ENCODE measurements around the gene ZGRF1.

Gene ZGRF1

DNA sequence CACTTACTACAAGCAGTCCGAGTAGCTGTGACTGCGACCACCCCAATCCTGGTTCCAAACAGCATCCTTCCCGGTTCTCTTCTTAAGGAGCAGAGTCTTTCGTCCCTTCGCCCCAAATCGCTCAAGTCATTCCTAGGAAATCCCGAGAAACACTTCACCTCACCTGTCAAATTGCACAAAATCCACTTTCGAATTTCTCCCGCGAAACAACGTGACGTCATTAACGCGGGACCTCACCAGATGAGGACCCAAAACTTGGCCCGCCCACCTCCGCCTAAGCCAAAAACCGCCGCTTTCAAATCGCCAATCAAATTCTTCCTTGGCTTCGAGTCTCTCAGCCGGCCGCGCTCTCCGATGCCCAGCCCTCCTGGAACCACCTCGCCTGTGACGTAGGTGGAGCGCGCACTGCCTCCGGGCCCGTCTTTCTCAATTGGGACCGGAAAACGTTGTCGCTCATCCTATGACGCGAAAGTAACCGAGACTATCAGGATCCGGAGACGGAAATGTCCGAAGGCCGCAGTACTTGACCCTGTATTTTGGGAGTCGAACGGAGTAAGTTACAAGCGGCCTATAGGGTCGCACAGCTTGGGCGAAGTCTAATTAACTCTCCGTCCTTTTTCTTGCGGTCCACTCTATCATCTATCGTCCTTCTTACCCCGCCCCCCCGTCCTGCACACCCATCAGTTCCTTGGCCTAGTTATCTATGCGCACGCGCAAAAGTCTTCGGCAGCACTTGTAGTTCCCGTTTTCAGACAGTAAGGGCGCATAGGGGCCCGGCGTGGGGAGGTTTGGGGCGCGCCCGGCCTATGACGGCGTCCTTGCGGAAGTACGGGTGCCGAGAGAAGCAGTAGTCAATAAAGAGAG lies at the start of gene ZGRF1, which contains the start of gene LARP7 (continued):
- TF ChIP-seq ZNF426 (tag by site-specific recombination; IDR thresholded peaks at IDR 0.05) (no peak), ZNF660 (tag by site-specific recombination; IDR thresholded peaks at IDR 0.05) (peak; percentile 55; the same call in 1 of the 2 replicates), KLF1 (tag by site-specific recombination; IDR thresholded peaks at IDR 0.05) (no peak), GLI2 (tag by site-specific recombination; IDR thresholded peaks at IDR 0.05; ENCODE audit: borderline replicate concordance, low read depth) (no peak), ZBTB17 (tag by site-specific recombination; IDR thresholded peaks at IDR 0.05) (peak; percentile 87), ZNF335 (tag by site-specific recombination; conservative IDR thresholded peaks at IDR 0.05) (peak; percentile 95), ZNF561 (tag by site-specific recombination; IDR thresholded peaks at IDR 0.05; ENCODE audit: borderline replicate concordance) (peak; percentile 45; the same call in 1 of the 2 replicates), MEIS1 (CRISPR knock-in tag; IDR thresholded peaks at IDR 0.05; ENCODE audit: borderline replicate concordance) (no peak), ZNF792 (tag by site-specific recombination; IDR thresholded peaks at IDR 0.05) (no peak), ZNF248 (tag by site-specific recombination; IDR thresholded peaks at IDR 0.05) (no peak), ZNF121 (tag by site-specific recombination; IDR thresholded peaks at IDR 0.05) (0 out of 2 replicates have a peak, but pooled peaks have one; percentile 16), ZNF830 (tag by site-specific recombination; IDR thresholded peaks at IDR 0.05; ENCODE audit: low read depth) (no peak), KLF9 (tag by site-specific recombination; IDR thresholded peaks at IDR 0.05; ENCODE audit: low read depth) (peak; percentile 67; the same call in 1 of the 2 replicates), ZNF544 (tag by site-specific recombination; IDR thresholded peaks at IDR 0.05) (no peak), ZNF366 (tag by site-specific recombination; conservative IDR thresholded peaks at IDR 0.05) (peak; percentile 82), WT1 (tag by site-specific recombination; IDR thresholded peaks at IDR 0.05) (peak; percentile 49; the same call in 1 of the 2 replicates), ZNF324 (tag by site-specific recombination; IDR thresholded peaks at IDR 0.05) (peak; percentile 52; the same call in 1 of the 2 replicates), ZNF211 (tag by site-specific recombination; IDR thresholded peaks at IDR 0.05; ENCODE audit: low read depth) (no peak), ZNF133 (tag by site-specific recombination; IDR thresholded peaks at IDR 0.05) (no peak), KLF8 (tag by site-specific recombination; IDR thresholded peaks at IDR 0.05) (peak; percentile 15)
- TF ChIP-seq, protein P1, sequence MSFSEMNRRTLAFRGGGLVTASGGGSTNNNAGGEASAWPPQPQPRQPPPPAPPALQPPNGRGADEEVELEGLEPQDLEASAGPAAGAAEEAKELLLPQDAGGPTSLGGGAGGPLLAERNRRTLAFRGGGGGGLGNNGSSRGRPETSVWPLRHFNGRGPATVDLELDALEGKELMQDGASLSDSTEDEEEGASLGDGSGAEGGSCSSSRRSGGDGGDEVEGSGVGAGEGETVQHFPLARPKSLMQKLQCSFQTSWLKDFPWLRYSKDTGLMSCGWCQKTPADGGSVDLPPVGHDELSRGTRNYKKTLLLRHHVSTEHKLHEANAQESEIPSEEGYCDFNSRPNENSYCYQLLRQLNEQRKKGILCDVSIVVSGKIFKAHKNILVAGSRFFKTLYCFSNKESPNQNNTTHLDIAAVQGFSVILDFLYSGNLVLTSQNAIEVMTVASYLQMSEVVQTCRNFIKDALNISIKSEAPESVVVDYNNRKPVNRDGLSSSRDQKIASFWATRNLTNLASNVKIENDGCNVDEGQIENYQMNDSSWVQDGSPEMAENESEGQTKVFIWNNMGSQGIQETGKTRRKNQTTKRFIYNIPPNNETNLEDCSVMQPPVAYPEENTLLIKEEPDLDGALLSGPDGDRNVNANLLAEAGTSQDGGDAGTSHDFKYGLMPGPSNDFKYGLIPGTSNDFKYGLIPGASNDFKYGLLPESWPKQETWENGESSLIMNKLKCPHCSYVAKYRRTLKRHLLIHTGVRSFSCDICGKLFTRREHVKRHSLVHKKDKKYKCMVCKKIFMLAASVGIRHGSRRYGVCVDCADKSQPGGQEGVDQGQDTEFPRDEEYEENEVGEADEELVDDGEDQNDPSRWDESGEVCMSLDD (tag by site-specific recombination; IDR thresholded peaks at IDR 0.05), result peak; percentile 80
- TF ChIP-seq, protein P2, sequence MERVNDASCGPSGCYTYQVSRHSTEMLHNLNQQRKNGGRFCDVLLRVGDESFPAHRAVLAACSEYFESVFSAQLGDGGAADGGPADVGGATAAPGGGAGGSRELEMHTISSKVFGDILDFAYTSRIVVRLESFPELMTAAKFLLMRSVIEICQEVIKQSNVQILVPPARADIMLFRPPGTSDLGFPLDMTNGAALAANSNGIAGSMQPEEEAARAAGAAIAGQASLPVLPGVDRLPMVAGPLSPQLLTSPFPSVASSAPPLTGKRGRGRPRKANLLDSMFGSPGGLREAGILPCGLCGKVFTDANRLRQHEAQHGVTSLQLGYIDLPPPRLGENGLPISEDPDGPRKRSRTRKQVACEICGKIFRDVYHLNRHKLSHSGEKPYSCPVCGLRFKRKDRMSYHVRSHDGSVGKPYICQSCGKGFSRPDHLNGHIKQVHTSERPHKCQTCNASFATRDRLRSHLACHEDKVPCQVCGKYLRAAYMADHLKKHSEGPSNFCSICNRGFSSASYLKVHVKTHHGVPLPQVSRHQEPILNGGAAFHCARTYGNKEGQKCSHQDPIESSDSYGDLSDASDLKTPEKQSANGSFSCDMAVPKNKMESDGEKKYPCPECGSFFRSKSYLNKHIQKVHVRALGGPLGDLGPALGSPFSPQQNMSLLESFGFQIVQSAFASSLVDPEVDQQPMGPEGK (tag by site-specific recombination; IDR thresholded peaks at IDR 0.05), result peak; percentile 78
- TF ChIP-seq, protein P3, sequence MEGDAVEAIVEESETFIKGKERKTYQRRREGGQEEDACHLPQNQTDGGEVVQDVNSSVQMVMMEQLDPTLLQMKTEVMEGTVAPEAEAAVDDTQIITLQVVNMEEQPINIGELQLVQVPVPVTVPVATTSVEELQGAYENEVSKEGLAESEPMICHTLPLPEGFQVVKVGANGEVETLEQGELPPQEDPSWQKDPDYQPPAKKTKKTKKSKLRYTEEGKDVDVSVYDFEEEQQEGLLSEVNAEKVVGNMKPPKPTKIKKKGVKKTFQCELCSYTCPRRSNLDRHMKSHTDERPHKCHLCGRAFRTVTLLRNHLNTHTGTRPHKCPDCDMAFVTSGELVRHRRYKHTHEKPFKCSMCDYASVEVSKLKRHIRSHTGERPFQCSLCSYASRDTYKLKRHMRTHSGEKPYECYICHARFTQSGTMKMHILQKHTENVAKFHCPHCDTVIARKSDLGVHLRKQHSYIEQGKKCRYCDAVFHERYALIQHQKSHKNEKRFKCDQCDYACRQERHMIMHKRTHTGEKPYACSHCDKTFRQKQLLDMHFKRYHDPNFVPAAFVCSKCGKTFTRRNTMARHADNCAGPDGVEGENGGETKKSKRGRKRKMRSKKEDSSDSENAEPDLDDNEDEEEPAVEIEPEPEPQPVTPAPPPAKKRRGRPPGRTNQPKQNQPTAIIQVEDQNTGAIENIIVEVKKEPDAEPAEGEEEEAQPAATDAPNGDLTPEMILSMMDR (tag by site-specific recombination; IDR thresholded peaks at IDR 0.05), result peak; percentile 89
- TF ChIP-seq, protein P4, sequence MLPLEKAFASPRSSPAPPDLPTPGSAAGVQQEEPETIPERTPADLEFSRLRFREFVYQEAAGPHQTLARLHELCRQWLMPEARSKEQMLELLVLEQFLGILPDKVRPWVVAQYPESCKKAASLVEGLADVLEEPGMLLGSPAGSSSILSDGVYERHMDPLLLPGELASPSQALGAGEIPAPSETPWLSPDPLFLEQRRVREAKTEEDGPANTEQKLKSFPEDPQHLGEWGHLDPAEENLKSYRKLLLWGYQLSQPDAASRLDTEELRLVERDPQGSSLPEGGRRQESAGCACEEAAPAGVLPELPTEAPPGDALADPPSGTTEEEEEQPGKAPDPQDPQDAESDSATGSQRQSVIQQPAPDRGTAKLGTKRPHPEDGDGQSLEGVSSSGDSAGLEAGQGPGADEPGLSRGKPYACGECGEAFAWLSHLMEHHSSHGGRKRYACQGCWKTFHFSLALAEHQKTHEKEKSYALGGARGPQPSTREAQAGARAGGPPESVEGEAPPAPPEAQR (tag by site-specific recombination; IDR thresholded peaks at IDR 0.05), result no peak
- TF ChIP-seq, protein P5, sequence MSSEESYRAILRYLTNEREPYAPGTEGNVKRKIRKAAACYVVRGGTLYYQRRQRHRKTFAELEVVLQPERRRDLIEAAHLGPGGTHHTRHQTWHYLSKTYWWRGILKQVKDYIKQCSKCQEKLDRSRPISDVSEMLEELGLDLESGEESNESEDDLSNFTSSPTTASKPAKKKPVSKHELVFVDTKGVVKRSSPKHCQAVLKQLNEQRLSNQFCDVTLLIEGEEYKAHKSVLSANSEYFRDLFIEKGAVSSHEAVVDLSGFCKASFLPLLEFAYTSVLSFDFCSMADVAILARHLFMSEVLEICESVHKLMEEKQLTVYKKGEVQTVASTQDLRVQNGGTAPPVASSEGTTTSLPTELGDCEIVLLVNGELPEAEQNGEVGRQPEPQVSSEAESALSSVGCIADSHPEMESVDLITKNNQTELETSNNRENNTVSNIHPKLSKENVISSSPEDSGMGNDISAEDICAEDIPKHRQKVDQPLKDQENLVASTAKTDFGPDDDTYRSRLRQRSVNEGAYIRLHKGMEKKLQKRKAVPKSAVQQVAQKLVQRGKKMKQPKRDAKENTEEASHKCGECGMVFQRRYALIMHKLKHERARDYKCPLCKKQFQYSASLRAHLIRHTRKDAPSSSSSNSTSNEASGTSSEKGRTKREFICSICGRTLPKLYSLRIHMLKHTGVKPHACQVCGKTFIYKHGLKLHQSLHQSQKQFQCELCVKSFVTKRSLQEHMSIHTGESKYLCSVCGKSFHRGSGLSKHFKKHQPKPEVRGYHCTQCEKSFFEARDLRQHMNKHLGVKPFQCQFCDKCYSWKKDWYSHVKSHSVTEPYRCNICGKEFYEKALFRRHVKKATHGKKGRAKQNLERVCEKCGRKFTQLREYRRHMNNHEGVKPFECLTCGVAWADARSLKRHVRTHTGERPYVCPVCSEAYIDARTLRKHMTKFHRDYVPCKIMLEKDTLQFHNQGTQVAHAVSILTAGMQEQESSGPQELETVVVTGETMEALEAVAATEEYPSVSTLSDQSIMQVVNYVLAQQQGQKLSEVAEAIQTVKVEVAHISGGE (tag by site-specific recombination; conservative IDR thresholded peaks at IDR 0.05; ENCODE audit: low read depth), result peak; percentile 45; the same call in 1 of the 2 replicates
- TF ChIP-seq, protein P6, sequence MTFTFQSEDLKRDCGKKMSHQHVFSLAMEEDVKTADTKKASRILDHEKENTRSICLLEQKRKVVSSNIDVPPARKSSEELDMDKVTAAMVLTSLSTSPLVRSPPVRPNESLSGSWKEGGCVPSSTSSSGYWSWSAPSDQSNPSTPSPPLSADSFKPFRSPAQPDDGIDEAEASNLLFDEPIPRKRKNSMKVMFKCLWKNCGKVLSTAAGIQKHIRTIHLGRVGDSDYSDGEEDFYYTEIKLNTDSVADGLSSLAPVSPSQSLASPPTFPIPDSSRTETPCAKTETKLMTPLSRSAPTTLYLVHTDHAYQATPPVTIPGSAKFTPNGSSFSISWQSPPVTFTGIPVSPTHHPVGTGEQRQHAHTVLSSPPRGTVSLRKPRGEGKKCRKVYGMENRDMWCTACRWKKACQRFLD (tag by site-specific recombination; IDR thresholded peaks at IDR 0.05), result no peak

Measured in HEK293 (cell line).